A673 (cell line): ENCODE measurements around the gene FAM209B.

Experiments used
- CTCF ChIP-seq: fragments of 300-800, 200-600 bp; sonication (generic); conservative IDR thresholded peaks from 2 replicates; pipeline ENCODE4 v1.5.1; 2017; ENCODE audit warnings: low read depth, mild to moderate bottlenecking, antibody characterized with exemption, low read length, moderate library complexity, mixed read lengths
- EZH2 ChIP-seq: fragments of 200-600 bp; sonication (generic); IDR thresholded peaks from 2 replicates; pipeline ENCODE4 v1.6.1; 2017; ENCODE audit warnings: borderline replicate concordance, low read depth, mild to moderate bottlenecking, mixed read lengths, antibody characterized with exemption, low read length; ENCODE audit not compliant: poor library complexity, severe bottlenecking

GRCh38 chr20:56575961-56576360 is 42.9 kb downstream of the FAM209B start:
- no peak for TF ChIP-seq EZH2
- TF ChIP-seq CTCF: no peak
